Thoracic aorta endothelial cell (primary cell): ENCODE measurements around the gene DPY30. TPM values are rescaled to one million over a fixed set of nuclear protein-coding genes. Genes with fewer than 3 reads are reported as not detected.

Experiments used
- total RNA-seq: library from RNA; depleted of rRNA; stranded (reverse); fragments of >200 nt; gene quantifications from 2 replicates; pipeline ENCODE4 v1.2.3, GENCODE V29; 2012

Gene DPY30
- 81.2 and 93.0 TPM in 2 replicates for total RNA-seq

DNA sequence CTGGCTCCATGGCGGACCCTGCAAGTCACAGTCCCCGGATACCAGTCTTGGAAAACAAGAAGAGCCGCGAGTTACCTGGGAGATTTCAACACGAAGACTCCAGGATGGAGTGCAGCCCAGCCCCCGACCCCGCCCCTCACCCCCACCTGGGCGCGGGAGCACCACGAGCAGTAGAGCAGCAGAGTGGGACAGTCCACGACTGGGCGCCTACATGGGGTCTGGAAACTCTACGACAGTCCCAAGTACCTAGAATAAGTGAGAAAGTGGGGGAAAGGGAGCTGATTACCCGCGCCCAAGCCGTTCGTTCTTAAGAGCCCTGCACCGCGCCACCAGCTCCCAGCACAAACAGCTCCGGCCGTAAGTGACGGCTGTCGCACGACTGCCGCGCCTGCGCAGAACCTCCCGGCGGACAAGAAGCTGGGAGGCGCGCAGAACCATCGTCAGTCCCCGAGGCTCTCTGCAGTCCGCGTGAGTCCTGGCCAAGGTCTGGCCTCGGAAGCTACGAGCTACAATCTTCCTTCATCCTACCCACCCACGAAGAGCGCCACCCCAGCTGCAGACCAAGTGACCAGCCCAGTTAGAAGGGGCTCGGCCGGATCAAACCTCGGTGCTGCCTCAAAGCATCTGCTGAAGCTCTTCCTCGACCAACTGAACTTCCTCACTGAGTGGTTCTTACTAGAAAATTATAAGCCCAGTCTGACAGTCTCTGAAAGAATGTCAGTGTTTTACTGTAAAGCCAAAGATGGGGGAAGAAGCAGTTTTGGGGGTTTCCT, at the start of gene DPY30:
TSS of gene DPY30 (minus strand) at position 359 of the 773 bp plus-strand sequence. CDS start at position 10, 349 bp downstream.

DNA sequence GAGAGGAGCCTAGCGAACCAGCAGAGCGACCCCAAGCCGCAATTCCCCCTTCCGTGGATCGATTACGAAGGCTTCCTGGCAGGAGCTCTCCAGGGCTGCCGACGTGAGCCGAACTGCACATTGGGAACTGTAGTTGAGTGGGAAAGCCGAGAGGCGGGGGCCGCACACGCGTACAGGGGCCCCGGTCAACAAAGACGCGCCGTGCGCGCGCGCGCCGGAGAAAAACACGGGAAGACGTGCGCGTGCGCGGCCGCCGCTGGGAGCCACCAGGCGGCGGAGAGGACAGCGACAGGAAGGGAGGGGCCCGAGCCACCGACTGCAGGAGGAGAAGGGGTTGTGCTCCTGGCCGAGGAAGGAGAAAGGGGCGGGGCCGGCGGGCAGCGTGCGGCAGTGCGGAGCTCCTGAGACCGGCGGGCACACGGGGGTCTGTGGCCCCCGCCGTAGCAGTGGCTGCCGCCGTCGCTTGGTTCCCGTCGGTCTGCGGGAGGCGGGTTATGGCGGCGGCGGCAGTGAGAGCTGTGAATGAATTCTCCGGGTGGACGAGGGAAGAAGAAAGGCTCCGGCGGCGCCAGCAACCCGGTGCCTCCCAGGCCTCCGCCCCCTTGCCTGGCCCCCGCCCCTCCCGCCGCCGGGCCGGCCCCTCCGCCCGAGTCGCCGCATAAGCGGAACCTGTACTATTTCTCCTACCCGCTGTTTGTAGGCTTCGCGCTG, 23.9 kb upstream of the DPY30 start, which contains the start of gene SPAST:
TSS of gene SPAST (plus strand) at position 247 of the 711 bp plus-strand sequence. CDS start at position 523, 276 bp downstream.

DNA sequence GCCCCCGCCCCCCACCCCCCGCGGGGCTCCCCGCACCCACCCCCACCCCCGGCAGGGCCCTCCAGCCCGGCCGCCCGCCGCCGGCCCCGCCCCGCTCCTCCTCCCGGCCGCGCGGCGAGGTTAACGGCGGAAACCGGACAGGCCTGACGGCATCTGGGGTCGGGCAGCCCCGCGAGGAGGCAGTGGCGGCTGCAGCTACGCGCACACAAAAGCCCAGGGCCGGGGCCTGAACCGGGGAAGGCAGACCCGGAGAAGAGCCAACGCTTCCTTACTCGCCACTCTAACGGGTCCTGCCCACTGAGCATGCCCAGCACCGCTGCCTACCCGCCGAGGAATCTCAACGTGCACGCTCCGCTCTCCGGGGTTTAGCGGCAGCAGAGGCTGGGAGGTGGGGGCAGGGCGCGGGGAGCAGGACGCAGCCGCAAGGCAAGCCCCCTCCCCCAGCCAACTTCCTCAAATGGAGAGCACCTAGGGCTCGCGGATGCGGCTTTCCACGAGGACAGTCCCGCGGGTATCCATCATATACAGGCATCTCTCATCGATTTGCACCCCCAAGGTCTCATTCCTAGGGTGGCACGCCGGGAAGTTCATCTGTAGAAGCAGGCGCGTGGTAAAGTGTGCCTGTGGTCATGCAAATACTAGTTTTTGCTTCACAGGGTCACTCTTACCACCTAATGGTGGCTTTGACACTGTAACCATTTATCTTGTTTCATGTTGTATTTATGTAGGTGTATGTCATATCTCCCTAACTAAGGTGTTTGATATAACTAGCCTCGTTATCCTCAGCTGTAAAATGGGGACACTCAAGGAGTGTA, 28.7 kb downstream of the DPY30 start, which contains the start of gene MEMO1:
TSS of gene MEMO1 (minus strand) at position 339 of the 815 bp plus-strand sequence. CDS start 761 bp downstream, outside the sequence.

Other genes starting within 250 kb of the DPY30 start
- gene MEMO1, start 28.8 kb downstream of the DPY30 start, total RNA-seq: 55.1 and 56.9 TPM in 2 replicates
- gene SPAST, start 23.8 kb upstream of the DPY30 start, total RNA-seq: 48.7 and 50.8 TPM in 2 replicates
- 34.2 and 35.3 TPM in 2 replicates for gene SLC30A6, start 126.1 kb upstream of the DPY30 start, total RNA-seq
- gene NLRC4, start 225.1 kb upstream of the DPY30 start, total RNA-seq: not detected in 2 replicates
- gene YIPF4, start 238.1 kb upstream of the DPY30 start, total RNA-seq: 34.0 and 36.3 TPM in 2 replicates